GM19455 (cell line): ENCODE results near the gene NEK11.

Experiments used
- ATAC-seq: cut with Tn5 transposase; IDR thresholded peaks from one replicate; pipeline ENCODE4 v1.9.1; 2021; ENCODE audit not compliant: unreplicated experiment

NEK11 gene

DNA sequence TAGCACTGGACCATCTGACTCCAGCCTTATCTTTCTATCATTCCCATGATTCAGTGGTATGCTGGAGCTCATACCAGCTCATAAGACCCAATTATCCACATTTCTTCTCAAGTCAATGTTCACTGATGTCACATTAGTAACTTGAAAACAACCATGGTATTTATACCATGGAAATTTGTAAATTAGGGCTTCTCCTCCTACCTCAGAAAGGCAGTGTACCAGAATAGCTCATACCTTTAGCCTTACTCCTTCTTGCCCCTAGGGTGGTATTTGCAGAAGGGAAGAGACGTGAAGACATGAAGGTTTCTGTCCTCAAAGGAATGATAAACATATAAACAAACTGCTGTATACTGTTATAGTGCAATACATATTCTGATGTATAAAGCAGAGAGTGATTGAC is 114.2 kb downstream of the NEK11 start:
- no peak for ATAC-seq

DNA sequence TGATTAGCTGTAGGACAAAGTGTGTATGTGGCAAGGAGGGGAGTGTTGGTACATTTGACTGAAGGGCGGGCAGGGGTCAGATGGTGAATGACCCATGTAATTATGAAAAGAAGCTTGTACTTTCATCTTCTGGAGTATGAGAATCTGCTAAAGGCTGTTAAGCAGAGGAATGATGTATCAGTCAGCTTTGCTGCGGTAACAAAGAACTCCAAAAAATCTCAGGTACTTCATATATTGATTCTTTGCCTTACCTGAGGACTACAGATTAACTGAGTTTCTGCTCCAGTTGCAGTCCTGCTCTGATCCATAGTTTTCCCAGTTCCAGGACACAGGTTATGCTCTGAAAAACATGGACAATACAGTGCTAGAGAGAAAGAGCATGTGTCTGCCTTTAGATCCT is 115.1 kb downstream of the NEK11 start:
- ATAC-seq: no peak

- ATAC-seq: no peak
Measured at GRCh38 chr3:131142580-131142979, 115.9 kb downstream of the NEK11 start.

DNA sequence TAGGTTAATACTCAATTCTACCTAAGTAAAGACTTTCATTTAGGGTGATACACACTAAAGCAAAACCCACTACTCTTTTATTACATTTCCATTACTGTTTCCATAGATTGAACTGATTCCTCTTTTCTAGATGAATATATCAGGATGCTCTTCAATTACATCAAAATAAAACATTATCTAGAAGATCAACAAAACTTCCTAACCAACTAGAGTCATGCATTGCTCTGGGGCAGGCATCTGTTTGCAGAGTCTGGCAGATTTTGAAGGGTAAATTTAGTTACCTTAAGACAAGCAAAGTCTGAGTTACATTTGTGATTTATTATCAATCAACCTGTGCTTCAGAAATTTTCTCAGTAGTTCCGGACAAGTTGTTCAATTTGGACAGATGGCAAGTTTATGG is 117.1 kb downstream of the NEK11 start:
- ATAC-seq: no peak

DNA sequence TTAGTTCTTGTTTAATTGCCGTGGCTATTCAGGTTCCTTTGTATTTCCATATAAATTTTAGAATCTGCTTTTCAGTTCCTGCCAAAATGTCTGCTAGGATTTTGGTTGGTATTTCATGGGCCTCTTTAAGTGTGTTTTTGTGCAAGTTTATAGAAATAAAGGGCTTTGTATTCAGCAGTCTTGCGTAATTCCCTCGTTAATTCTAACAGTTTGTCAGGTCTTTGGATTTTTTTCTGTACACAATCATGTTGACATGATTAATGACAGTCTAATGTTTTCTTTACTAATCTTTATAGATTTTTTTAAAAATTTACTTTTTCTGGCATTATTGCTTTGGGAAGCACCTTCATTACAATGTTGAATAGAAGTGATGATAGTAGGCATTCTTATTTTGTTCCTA is 120.9 kb downstream of the NEK11 start:
- no peak for ATAC-seq

- no peak for ATAC-seq
Measured at GRCh38 chr3:131158434-131158833, 131.8 kb downstream of the NEK11 start.

DNA sequence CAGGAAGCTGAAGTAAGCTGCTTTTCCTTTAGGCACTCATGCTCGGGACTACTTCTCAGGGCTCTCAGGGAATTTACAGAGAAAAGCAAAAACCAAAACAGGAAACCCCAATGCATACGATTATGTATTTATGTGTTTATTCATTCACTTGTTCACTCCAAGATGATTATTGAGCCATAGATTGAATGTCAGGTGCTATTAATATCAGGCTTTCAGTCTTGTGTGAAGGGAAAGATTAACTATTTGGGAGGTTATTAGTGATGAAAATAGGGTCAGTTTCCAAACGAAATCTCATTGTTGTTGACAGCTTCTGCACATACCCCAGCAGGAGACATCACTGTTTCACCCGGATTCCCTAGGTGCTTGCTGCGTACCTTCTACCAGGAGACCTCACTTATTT is 135.8 kb downstream of the NEK11 start:
- ATAC-seq: no peak

DNA sequence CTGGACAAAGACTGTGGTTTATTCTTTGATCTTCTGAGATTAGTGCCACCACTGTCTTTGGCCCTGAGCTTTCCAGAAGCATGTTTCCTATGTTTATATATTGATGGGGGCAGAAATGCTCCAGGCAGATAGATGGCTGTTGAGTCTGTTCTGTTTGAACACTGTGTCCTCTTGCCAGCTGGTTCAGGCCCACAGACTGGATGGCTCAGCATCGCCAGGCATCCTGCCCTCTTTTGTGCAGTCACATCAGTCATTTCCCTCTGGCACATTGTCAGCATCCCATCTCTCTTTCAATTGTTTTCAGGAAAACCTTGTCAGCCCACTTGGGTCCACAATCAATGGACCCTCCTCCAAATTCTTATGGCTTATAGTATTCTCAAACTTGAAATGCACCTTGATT is 141.2 kb downstream of the NEK11 start:
- no peak for ATAC-seq

GRCh38 chr3:131169331-131169730 is 142.7 kb downstream of the NEK11 start:
- no peak for ATAC-seq

GRCh38 chr3:131172502-131173200 is 146.0 kb downstream of the NEK11 start:
- ATAC-seq: no peak

DNA sequence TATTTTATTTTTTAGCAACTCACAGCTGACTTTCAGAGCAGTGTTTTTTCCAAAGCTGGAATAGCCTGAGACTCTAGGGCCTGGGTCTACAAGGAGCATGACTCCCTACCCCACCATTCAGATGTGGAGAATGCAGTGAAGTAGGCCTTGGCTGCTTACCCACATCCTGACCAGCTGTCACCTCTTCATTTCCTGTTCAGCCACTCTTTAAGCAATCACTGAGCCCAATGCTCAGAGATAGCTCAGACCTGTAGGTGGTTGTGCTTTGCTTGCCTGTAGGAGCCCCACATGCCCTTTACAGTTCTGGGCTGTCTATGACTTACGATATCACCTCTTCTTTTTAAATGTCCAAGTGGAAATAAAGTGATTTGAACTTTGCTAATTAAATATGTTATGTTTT is 148.1 kb downstream of the NEK11 start:
- peak; percentile 96 for ATAC-seq

DNA sequence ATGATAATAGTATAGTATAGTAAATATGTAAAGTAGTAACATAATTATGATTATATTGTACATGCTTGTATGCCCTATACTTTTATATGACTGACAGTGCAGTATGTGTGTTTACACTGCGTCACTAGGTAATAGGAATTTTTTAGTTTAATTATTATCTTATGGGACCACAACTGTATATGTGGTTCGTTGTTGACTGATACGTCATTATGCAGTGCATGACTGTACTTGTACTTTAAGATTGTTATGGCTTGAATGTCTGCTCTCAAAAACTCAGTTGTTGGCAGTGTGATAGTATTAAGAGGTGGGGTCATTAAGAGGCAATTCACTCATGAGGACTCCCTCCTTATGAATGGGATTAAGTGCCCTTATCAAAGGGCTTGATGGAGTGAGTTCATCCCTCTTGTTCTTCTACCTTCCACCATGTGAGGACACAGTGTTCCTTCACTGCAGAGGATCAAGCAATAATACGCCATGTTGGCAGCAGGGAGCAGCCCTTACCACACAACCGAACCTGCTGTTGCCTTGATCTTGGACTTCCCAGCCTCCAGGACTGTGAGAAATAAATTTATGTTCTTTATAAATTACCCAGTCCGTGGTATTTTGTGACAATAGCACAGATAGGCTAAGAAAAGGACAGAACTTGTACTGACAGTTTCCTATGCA is 152.2 kb downstream of the NEK11 start:
- no peak for ATAC-seq

DNA sequence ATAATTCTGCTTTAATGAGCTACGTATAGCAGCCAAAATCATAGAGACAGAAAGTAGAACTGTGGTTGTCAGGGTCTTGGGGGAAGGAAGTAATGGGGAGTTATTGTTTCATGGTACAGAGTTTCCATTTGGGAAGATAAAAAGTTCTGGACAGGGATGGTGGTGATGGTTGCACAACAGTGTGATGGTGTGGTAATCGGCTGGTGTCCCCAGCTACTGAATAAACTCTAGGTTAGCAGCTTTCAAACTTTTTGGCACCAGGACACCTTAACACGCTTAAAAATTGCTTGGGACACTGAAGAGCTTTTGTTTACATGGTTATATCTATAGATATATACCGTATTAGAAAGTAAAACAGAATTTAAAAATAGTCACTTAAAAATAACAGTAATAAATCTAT is 166.0 kb downstream of the NEK11 start:
- no peak for ATAC-seq

DNA sequence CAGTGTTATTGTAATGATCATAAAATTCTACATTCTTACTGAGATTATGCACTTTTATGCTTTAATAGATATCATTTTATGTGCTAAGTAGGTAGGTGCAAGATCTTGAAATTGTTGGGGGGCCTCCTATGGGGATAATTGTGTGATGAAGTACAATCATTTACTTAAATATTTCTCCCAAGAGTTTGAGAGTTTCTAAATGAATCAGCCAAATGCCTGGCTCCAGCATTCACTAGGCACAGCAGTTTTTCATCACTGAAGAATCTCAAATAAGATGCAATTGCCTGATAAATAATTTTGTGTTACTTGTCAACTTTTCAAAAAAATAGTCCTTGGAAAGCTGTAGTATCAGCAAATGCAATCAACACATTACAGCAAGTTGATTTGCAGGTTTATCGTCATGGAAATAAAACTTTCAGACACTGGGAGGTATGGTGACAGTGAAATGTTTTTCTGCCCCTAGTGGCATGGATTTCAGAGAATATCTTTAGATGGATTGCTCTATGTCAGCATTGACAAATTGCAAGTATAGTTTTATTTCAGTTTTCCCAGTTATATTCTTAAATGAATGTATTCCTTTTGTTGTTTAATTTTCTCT is 167.1 kb downstream of the NEK11 start:
- ATAC-seq: no peak

GRCh38 chr3:131194816-131195215 is 168.1 kb downstream of the NEK11 start:
- ATAC-seq: no peak

DNA sequence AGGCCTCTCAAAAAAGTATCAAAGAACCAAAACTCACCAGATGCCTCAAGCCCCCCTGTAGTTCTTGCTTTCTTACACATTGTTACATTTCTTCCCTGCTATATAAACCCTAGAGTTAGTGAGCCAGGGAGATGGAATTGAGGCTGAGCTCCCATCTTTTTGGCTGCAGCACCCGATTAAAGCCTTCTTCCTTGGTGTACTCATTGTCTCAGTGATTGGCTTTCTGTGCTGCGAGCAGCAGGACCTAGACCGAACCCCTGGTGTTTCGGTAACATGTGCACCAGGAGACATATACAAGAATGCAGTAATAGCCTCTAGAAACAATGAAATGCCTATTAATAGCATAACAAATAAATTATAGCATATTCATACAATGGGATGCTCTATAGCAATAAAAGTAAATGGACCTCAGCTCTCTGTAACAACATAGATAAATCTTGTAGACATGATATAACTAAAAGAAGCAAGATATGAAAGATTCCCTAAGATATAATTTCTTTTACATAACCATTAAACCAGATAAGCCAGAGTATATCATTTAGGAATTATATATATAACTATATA is 174.0 kb downstream of the NEK11 start:
- no peak for ATAC-seq

DNA sequence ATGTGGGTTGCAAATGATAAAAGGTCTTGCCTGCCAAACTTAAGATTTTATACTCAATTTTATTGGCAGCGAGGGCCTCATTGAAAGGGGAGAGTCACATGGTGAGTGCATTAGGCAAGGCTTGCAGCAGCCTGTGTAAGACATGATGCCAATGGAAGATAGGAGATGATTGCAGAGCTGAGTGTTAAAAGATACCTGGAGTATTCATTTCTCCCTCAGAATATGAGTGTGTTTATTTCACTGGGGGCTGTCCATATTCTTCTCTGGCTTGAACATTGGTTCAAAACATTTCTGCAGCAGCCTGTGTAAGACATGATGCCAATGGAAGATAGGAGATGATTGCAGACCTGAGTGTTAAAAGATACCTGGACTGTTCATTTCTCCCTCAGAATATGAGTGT is 189.7 kb downstream of the NEK11 start:
- ATAC-seq: no peak

DNA sequence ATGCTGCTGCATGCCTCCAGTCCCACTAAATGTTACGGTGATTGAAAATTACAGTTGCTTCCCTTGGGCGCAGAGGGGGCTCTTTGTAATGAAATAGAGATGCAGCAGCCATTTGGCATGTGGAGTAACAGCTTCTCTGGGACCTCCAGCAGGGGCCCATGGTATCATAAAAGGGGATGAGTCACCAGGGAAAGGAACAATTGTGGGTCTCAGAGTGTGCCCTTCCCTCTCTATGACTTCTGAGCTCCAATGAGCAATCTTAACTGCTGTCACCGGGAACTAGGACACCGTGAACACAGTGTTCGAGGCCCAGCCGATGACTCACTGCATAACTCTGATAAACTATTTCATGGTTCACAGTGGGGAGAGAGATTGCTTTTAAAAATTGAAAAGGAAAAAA is 190.1 kb downstream of the NEK11 start:
- ATAC-seq: no peak

- no peak for ATAC-seq
Measured at GRCh38 chr3:131217296-131217741, 190.6 kb downstream of the NEK11 start.

DNA sequence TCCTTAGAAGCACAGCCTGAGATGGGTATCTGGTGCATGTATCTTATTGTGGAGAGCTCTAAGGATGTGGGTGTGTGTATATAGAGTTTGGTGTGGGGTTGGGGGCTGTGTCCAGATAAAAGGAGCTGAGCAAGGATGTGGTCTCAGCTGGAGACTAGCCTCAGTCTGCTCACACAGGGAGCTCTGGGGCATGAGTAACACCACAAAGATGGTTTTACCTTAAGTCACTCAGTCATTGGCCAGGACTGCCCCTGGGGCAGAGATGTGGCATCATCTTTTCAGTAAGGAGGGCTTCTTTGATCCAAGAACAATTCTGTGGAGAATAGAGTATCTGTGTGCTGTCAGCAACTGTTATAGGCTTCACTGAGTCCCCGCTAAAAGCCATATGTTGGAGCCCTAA is 191.5 kb downstream of the NEK11 start:
- ATAC-seq: no peak

DNA sequence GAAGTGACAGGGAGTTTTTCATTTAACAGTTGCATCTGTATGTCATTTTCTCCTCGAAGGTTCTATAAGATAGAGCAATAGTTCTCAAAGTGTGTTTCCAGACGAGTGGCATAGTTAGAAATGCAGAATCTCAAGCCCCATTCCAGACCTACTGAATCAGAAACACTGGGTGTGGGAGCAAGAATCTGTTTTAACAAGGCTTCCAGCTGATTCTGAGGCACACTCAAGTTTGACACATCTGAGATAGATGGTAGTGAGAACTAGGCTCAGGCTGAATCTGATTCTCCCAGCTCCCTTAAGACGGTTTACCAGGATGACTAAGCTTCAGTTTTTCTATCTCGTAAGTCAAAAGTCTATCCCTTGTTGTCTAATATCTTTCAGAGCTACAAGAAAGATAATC is 195.1 kb downstream of the NEK11 start:
- ATAC-seq: no peak

DNA sequence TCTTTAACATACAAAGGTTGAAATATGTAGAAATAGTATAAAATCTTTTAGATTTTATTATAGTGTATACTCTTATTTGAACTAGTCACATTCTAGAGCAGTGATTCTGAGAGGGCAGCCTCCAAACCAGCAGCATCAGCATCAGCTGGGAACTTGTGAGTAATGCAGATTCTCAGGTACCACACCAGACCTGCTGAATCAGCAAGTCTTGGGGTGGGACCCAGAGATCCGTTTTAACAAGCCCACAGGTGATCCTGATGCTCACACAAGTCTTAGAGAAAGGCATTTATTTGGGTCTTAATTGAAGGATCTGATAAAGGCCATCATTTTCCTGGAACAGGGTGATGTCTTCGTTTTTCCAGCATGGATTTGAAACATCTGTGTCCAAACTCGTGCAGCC is 195.9 kb downstream of the NEK11 start:
- no peak for ATAC-seq
